HG03342 (cell line): ENCODE results near the gene DCC.

Source experiments
- ATAC-seq: cut with Tn5 transposase; IDR thresholded peaks from one replicate; pipeline ENCODE4 v1.9.1; 2021; ENCODE audit warnings: mild to moderate bottlenecking, moderate library complexity; ENCODE audit not compliant: unreplicated experiment

DCC gene

DNA sequence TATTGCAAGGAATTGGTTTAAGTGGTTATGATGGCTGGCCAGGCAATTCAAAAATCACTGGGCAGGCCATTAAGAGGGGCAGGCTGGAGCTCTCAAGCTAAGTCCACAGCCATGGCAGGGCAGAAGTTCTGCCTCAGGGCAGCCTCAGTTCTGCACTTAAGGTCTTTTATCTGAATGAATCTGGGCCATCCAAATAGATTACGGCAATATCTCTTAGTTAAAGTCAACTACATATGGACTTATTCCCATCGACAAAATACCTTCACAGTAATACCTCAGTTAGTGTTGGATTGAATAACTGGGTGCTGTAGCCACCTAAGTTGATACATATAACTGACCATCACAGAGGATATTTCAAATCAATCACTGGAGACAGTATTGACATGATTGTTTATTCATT, 979.6 kb downstream of the DCC start:
- ATAC-seq: no peak

DNA sequence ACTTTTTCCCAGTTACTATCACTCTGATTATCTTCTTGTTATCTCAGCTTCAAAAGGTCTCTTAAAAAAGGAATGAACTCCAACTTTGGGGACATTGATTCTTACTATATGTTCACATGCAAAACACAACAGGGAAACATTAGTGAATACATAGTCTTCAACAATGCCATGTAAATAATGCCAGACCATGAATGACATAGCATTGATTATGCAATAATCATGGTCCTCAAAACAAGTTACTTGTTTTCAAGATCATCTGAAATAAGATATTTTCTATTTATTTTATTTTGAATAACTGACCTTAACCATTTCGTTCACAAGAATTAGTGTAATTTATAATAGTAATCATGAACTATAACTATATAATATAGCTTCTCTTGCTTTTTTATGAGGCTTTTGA, 982.2 kb downstream of the DCC start:
- ATAC-seq: no peak

DNA sequence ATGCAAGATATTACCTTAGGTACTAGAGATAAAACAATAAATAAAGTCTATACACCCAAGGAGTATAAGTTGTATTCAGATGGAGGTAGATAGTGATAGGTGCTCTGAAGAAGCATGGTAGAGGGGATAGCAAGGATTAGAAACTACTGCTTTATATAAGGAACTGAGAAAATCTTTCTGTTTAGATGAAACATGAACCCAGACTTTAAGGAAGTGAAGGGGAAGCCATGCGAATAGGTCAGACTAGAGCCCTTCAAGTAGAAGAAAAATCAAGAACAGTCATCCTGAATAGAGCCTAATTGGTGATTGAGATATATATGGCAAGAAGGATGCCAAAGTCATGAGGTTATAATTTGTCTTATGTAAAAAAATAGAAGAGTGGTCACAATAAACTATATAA, 984.4 kb downstream of the DCC start:
- ATAC-seq: no peak

DNA sequence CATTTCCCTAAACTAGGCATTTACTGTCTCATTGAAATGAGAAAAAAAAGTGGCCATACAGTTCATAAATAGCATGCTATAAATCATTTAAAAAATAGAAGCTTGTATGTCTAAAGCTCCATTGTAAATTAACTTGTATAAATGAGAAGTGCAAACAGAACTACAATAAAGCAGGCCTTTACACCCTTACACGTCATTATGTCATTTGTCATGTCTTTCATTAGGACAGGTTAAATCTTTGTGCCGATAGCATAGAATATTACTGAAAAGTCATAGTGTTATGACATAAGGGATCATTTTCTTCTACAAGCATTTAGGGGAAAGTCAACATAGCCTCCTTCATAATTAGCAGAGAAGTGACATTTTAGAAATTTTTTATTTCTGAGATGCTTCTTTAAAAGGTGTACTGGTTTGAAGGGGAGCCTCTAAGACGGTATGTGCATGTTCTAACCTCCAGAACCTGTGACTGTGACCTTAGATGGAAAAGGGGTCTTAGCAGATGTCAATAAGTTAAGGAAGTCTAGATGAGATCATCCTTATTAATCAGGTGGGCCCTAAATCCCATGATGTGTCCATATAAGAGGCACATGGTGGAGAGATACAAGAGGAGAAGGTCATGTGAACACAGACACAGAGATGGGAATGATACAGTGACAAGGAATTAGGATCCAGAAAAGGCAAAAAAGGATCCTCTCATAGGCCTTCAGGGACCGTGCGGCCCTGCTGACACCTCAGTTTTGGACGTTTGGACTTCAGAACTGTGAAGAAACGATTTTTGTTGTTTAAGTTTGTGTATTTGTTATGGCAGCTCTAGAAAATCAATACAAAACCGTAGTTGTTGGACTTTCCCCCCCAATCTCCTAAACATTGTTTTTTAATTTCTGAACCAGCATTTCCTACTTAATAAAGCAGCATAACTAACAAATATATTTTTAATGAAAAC, 1020.8 kb downstream of the DCC start:
- ATAC-seq: no peak

DNA sequence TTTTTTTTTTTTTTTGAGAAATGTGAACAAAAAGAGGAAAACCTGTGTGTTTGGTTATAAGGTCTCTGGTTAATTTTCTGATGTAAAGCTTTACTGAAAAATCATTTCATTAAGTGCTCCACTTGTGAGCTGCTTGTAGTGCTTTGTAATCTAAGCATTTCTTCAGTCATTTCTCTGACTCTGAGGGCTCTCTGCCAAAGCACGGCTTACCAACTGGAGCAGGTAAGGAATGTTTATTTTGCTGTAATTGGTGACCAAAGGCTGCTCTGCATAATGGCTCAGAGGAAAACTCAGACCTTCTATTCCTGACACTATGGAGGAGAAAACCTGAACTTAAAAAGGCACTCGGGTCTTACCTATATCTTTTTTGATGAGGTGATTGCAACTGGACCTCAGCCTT, 1035.6 kb downstream of the DCC start:
- ATAC-seq: no peak

DNA sequence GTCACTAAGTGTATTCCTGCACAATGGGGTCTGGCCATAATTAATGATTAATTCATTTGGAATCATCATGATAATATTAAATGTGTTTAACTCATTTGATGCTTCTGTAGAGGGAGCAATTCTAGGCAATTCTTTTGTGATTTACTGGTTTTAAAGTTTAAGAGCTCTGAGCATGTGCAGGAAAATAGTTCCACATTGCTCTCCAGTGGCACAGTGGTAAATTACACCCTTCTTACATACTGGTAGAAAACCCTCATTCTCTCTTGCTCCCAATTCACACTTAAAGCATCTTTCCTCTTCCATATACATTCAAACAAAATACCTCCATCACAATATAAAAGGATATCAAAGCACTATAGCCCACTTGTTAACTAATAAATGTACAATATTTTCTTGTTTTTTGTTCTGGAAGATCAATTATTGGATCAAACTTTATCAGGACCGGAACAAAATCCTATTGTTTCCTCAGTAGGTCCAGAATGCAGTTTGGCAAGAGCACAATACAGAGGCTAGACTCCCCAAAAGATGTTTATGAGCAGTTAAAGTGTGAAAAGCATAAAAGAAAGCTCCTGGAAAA, 1040.2 kb downstream of the DCC start:
- peak; percentile 82 for ATAC-seq

DNA sequence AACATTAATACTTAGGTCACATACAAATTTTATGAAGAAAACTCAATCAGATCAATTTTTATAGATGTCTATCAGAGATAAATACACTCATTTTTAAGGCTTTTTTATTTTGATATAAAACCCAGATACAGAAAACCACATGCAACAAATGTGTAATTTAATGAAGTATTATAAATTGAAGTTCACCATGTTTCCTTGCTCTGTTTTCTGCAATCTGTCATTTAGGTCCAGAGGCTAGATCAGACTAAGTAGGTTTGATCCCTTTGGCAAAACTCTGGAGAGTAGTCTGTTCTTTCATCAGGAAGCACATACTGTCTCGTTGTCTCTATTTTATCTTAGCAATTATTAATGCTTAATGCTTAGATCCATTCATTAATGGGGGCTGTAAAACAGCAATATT, 1042.9 kb downstream of the DCC start:
- no peak for ATAC-seq

DNA sequence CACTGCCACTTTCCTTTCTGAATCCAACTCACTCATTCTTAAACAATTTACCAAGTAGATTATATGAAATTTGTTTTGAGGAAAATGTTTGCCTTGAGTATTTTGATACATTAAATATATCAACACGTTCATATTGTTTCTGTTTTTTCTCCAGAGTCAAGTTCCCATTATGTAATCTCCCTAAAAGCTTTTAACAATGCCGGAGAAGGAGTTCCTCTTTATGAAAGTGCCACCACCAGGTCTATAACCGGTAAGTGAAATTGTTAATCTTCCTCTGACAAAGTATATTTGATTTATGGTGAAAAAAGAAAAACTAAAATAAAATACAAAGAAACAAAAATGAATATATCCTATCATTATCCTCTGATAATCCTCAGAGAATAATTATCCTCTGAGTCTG, 1045.9 kb downstream of the DCC start:
- ATAC-seq: no peak

DNA sequence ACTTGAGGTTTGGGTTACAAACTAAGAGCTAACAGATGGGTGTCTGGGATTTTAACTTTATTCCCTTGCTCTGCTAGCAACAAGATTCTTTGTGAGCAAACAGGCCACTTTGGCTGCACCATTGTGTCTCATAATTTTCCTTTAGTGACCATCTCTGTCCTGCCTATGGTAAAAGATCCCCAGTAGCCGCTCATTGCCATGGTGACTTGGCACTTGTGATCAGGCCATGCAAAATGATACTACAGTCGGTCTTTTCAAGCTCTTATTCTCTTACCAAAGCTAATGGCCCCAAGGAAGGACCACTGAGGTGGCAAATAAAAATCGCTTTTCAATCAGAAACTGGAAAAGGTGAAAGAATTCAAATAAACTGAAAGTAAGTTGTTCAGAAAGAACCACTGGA, 1047.6 kb downstream of the DCC start:
- ATAC-seq: no peak

DNA sequence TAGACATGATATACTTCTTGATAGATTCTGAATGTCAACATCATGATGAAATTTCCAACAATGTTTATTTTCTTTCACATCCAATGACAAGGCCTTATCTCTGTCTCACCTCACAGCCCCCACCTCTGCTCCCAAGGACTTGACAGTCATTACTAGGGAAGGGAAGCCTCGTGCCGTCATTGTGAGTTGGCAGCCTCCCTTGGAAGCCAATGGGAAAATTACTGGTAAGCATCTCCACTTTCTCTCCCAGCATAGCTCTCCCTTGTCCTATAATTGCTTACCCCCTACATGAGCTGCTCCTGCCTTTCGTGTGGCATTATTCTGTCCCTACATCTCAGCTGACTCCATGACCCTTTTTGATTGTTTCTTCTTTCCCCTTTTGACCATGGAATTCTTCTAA, 1062.7 kb downstream of the DCC start:
- ATAC-seq: no peak

DNA sequence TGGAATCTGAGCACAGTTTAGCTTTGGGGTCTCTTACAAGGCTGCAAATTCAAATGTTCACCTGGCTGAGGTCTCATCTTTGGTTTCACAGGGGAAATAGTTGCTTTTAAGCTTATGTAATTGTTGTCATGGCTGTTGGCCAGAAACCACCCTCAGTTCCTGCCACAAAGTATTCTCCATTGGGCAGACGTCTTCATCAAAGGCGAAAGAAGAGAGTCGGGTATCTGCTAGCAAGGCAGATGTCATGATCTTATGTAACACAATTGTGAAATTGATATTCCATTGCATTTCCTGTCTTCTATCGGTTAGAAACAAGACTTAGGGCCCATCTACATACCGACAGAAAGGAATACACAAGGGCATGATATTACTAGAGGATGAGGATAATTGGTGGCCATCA, 1068.3 kb downstream of the DCC start:
- no peak for ATAC-seq

DNA sequence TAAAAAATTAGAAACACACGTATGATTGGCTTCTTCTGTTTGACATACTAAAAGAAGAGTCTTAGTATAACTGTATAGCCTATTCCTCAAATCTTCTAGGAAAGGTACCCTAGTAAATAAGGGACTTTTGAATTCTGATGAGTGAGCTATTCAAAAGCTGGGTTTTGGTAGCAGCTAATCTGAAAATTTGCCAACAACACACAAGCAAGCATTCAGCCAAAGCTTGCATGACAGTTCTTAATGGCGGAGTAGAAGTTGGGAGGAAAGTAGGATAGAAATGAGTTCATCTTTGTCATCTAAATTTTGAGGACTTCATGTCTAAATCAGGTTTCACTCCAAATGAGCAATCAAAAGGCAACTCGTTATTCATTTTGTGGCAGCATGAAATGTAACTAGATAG, 1071.5 kb downstream of the DCC start:
- ATAC-seq: no peak

DNA sequence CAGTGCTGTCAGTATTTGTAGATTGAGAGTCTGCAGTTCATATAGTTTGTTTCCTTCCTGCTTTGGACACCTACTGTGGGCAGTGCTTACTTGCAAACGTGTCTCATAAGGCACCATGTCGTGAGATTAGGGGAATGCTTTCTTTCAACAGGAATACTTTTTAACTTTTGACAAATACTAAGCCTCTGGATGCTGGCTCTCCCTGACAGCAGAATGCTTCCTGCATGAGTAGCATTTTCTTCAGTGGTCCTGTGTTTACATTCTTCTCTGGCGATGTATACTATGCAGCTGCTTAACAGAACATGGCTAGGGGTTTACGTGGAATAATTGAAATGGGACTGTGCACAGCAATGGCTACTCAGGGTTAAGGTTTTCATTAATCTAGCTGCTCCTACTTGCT, 1077.0 kb downstream of the DCC start:
- no peak for ATAC-seq

DNA sequence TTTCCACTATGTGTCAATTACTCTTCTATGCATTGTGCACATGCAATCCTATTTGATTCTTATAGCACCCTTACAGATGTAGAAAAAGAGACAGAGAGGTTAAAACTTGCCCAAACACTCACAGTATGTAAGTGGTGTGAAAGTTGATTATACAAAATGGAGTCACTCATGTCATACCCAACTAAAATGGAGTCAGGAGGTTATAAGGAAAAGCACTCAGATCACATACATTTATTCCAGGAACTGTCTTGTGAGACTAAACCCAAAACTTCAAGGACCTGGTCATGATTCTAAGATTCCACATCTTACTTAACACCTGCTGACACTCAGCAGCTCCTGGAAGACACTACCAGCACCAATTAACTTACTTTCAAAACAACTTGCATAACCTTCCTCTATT, 1081.9 kb downstream of the DCC start:
- ATAC-seq: no peak

DNA sequence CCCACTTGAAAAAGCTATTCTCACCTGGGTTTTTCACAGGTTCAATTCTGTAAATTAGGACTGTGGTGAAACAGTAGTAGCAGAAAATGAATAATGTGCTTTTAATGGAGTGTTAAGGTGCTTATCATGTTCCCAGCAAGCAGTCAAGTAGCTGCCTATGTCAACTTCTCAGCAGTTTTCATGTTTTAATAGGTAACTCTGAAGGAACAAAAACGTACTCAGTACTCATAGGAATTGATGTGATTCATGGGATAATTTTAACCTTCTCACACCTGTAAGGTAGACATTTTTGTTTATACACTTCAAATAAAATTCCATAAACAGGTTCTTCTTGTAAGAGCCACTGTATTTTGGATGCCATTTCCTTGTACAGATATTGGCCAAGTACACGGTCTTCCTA, 1082.9 kb downstream of the DCC start:
- no peak for ATAC-seq

DNA sequence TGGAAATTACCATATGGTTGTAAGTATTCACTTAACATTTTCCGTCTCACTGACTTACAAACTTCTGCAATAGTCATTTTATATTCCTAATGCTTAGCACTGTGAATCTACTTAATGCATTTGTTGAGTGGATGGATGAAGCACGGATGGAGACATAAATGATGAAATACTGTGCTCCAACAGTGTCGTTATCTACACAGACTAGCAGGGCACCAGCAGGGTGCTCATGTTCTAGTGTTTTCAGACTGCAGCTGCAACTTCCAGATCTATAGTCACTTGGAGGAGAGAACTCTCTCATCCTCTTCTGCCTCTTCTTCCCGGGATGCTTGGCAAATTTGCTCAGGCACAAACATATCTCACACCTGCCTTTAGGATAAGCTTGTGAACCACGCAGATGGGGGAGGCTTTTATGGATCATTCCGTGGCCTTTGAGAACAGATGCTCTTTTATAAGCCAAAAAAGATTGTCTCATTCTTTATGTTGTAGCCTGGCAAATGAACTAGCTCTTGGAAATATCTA, 1086.7 kb downstream of the DCC start:
- no peak for ATAC-seq

DNA sequence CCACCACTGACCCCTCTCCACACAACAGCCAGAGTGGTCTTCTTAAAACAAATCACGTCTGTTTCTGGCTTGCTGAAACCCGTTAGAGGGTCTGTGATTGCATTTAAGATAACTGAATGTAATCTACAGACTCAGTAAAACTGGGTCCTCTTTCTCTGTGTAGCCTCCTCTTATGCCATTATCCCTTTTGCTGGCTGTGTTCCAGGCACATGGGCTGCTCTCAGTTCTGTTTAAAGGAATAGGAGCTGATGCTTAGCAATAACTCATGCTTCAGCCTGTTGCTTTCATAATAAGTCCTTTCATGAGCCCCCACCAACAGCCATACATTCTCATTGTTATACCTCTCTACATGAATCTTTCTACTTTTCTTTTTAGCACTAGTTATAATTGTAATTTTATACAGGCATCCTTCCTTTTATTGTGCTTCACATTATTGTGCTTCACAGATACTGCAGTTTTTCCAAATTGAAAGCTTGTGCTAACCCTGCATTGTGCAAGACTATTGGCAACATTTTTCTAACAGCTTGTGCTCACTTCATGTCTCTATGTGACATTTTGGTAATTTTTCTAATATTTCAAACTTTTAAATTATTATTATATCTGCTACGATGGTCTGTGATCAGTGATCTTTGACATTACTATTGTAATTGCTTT, 1101.9 kb downstream of the DCC start:
- ATAC-seq: no peak

DNA sequence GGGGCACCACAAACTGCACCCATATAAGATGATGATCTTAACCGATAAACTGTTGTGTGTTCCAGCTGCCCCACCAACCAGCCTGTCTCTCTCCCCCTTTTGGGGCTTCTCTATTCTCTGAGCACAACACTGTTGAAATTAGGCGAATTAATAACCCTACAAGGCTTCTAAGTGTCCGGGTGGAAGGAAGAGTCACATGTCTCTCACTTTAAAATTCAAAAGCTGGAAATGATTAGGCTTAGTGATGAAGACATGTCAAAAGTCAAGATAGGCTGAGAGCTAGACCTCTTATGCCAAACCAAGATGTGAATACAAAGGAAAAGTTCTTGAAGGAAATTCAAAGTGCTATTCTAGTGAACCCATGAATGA, 1102.4 kb downstream of the DCC start:
- no peak for ATAC-seq

DNA sequence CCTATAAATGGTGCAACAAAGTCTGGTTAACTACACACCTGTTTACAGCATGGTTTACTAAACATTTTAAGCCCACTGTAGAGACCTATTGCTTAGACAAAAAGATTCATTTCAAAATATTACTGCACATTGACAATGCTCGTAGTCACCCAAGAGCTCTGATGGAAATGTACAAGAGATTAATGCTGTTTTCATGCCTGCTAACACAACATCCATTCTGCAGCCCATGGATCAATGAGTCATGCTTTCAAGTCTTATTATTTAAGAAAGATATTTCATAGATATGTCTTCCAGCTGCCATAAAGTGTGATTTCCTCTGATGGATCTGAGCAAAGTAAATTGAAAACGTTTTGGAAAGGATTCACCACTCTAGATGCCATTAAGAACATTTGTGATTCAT, 1103.3 kb downstream of the DCC start:
- ATAC-seq: no peak

DNA sequence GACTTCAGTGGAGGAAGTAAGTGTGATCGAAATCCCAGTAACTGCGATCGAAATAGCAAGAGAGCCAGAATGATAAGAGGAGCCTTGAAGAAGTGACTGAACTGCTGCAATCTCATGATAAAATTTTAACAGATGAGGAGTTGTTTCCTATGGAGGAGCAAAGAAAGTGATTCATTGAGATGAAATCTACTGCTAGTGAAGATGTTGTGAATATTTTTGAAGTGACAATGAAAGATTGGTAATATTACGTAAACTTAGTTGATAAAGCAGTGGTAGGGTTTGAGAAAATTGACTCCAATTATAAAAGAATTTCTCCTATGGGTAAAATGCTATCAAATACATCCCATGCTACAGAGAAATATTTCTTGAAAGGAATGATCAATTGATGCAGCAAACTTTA, 1103.8 kb downstream of the DCC start:
- no peak for ATAC-seq

DNA sequence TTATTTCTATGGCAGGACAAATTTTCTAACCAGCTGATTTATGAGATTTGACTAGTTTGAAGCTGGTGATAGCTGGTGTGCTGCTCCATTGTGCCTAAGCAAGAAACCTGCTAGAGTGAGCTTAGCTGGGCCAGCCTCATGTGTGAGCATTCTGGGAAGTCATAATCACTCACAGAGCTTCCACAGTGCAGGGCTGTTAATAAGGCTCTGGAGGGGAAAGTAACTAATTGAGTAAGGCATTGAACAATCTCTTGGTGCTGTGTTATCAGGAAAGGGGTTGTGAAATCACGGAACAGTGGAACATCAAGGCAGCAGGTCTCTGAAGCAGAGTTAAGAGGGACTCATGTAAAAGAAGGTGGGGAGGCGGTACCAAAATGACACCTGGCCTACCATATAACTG, 1111.9 kb downstream of the DCC start:
- no peak for ATAC-seq

DNA sequence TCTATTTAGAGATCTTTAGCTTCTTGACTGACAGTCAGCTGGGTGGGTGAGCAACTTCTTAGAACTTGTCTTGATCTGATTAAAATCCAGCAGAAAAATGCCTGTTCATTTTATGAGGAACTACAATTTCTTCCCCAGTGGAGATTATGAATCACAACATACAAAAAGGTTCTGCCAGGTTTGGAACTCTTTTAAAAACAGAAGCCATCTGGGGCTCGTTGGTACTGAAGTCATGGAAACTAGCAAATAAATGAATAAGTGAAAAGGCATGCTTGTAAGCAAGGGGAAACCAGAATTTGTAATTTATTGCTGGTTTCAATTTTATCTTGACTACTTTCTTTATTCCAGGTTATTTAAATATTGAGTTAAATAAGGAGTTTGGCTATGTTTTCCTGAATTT, 1117.1 kb downstream of the DCC start:
- ATAC-seq: no peak
